ENCODE measurements around the gene SLC35F1. TPM values are rescaled to one million over a fixed set of nuclear protein-coding genes. Genes with fewer than 3 reads are reported as not detected.

Gene SLC35F1
- total RNA-seq, 4 donors from 2014 or later, result 0.08 to 0.57 (median 0.09) TPM

DNA sequence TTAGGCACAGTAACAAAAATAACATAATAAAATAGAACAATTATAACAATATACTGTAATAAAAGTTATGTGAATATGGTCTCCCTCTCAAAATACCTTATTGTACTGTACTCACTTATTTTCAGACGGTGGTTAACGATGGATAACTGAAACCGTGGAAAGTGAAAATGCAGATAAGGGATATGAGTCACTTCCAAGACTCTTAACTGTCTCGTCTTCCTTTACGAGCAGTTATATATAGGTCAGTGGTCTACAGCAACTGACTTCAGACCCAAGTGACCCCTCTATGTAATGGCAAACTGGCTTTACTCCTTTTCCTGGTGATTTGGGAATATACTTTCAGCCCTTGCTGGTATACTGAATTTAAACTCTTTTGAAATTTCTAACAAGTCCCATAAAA is 261.4 kb downstream of the SLC35F1 start:
- Histone ChIP-seq H3K27me3 (no peaks in the 10 kb centered on the region), H3K4me3 (no peak overlapping the region), H3K36me3 (no peaks in the 10 kb centered on the region), H3K9me3 (no peaks in the 10 kb centered on the region), H3K4me1 (no peaks in the 10 kb centered on the region), H3K27ac (no peak overlapping the region)
- intact Hi-C loops (cut with DNase I), result no loop called here
- WGBS, 2 donors, result 75 to 79% methylated on average over 5 of the region's 5 CpGs
- DNase-seq, result no peak
- TF ChIP-seq, protein P1, sequence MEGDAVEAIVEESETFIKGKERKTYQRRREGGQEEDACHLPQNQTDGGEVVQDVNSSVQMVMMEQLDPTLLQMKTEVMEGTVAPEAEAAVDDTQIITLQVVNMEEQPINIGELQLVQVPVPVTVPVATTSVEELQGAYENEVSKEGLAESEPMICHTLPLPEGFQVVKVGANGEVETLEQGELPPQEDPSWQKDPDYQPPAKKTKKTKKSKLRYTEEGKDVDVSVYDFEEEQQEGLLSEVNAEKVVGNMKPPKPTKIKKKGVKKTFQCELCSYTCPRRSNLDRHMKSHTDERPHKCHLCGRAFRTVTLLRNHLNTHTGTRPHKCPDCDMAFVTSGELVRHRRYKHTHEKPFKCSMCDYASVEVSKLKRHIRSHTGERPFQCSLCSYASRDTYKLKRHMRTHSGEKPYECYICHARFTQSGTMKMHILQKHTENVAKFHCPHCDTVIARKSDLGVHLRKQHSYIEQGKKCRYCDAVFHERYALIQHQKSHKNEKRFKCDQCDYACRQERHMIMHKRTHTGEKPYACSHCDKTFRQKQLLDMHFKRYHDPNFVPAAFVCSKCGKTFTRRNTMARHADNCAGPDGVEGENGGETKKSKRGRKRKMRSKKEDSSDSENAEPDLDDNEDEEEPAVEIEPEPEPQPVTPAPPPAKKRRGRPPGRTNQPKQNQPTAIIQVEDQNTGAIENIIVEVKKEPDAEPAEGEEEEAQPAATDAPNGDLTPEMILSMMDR (IDR thresholded peaks at IDR 0.05), result no peak
- no peak for TF ChIP-seq POLR2A (IDR thresholded peaks at IDR 0.05)

DNA sequence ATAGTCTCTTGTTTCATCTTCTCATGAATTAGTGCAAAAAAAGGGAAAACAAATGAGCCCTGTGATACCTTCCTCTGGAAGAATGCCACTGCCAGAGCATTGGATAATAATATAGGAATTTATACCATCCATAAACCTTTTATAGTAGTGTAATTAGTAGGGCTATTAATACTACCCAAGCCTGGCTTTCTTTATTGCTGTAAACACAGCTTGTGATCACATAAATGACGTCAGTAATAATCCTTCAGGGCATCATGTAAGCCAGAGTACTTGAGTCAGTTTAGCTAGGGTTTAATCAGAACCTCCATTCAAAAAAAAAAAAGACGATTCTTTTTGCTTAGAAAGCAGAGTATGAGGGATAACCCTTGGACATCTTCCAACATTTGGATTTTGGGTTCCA is 264.8 kb downstream of the SLC35F1 start:
- intact Hi-C loops (cut with DNase I), result no loop called here
- DNase-seq, result no peak
- Histone ChIP-seq H3K4me1 (no peaks in the 10 kb centered on the region), H3K27ac (no peak overlapping the region), H3K9me3 (peaks cover 0 to 9% (median 0%) of the 10 kb centered on the region in 3 donors), H3K27me3 (no peaks in the 10 kb centered on the region), H3K4me3 (no peak overlapping the region), H3K36me3 (no peaks in the 10 kb centered on the region)
- WGBS, 2 donors, result 30 to 36% methylated on average over 2 of the region's 2 CpGs
- TF ChIP-seq POLR2A (IDR thresholded peaks at IDR 0.05), result no peak
- TF ChIP-seq, protein P1 (IDR thresholded peaks at IDR 0.05), result no peak

DNA sequence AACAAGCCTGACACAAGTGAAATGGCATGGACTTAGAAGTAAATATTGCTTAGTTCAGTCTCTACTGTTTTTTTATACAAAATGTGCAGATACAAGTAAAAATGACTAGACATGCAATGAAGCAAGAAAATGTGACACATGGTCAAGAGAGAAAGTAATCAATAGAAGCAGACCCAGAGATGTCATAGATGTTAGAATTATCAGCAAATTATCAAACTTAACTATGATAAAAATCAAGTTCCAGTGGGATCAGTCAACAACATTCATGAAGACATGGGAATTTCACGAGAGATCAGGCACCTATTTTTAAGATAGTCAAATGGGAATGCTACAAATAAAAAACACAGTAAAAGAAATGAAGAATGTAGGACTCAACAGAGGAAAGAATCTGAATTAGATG is 267.0 kb downstream of the SLC35F1 start:
- H3K27ac ChIP-seq, result no peak overlapping the region
- H3K9me3 ChIP-seq, result peaks cover 0 to 9% (median 0%) of the 10 kb centered on the region in 3 donors
- H3K4me1 ChIP-seq, result no peaks in the 10 kb centered on the region
- 44 to 52% methylated on average over 1 of the region's 1 CpG for WGBS, 2 donors
- DNase-seq, result no peak
- TF ChIP-seq, protein P1 (IDR thresholded peaks at IDR 0.05), result no peak
- TF ChIP-seq POLR2A (IDR thresholded peaks at IDR 0.05), result no peak
- H3K4me3 ChIP-seq, result no peak overlapping the region
- H3K36me3 ChIP-seq, result no peaks in the 10 kb centered on the region
- intact Hi-C loops (cut with DNase I), result no loop called here
- no peaks in the 10 kb centered on the region for H3K27me3 ChIP-seq

DNA sequence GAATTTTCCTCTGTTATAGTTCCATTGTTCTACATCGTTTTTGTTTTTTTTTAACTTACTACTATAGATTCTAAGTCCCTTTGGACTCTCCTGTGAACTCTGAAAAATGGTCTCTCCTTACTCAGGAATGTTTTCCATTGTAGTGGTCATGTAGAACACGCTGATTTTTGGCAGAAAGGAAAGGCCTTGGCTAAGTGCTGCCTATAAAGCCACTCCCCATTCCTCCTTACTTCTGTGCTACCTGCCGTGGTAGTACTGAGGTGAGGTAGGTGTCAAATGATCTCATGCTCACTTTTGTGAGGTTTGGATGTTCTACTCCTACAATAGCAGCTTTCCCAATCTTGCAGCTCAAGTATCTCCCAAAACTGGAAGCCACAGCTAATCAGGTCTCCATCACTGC is 270.7 kb downstream of the SLC35F1 start:
- no peak for DNase-seq
- Histone ChIP-seq H3K4me1 (no peaks in the 10 kb centered on the region), H3K36me3 (no peaks in the 10 kb centered on the region), H3K4me3 (no peak overlapping the region), H3K27me3 (no peaks in the 10 kb centered on the region), H3K9me3 (peaks cover 0 to 9% (median 0%) of the 10 kb centered on the region in 3 donors), H3K27ac (no peak overlapping the region)
- 31 to 33% methylated on average over 3 of the region's 3 CpGs for WGBS, 2 donors
- TF ChIP-seq POLR2A (IDR thresholded peaks at IDR 0.05), result no peak
- TF ChIP-seq, protein P1 (IDR thresholded peaks at IDR 0.05), result no peak
- intact Hi-C loops (cut with DNase I), result no loop called here

DNA sequence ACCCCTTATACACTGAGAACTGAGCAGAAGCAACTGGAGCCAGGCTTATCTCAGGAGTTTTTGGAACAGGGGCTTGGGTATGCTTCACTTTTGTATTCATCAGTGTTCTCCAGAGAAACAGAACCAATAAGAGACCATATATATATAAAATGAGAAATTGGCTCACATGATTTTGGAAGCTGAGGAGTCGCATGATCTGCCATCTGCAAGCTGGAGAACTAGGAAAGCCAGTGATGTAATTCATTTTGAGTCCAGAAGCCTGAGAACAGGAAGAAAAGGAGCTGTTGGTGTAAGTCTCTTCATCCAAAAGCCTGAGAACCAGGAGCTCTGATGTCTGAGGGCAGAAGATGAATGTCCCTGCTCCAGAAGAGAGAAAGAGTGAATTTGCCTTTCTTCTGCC is 272.0 kb downstream of the SLC35F1 start:
- H3K36me3 ChIP-seq, result no peaks in the 10 kb centered on the region
- TF ChIP-seq, protein P1 (IDR thresholded peaks at IDR 0.05), result no peak
- no peak for TF ChIP-seq POLR2A (IDR thresholded peaks at IDR 0.05)
- no peak for DNase-seq
- WGBS, 2 donors, result 57 to 79% methylated on average over 1 of the region's 1 CpG
- no peak overlapping the region for H3K4me3 ChIP-seq
- intact Hi-C loops (cut with DNase I), result no loop called here
- H3K4me1 ChIP-seq, result no peaks in the 10 kb centered on the region
- no peaks in the 10 kb centered on the region for H3K27me3 ChIP-seq
- H3K27ac ChIP-seq, result no peak overlapping the region
- H3K9me3 ChIP-seq, result peaks cover 0 to 4% (median 0%) of the 10 kb centered on the region in 3 donors
